HEK293T (cell line): ENCODE data around the gene FNTB.

ENCODE experiments used
- CTCF ChIA-PET: fragments of 350-600 bp; formaldehyde crosslinking; extraction: SDS; loops from one replicate; lab custom pipeline; 2021; ENCODE audit warnings: antibody characterized with exemption, inconsistent platforms; lab: Yijun Ruan, JAX
- POLR2A ChIA-PET: fragments of 350-600 bp; formaldehyde crosslinking; extraction: SDS; loops from one replicate; lab custom pipeline; 2020; ENCODE audit warnings: antibody characterized with exemption, inconsistent platforms; lab: Yijun Ruan, JAX
- DNase-seq: peaks from one replicate; pipeline ENCODE4 v3.0.0; 2012; ENCODE audit warnings: mixed read lengths; ENCODE audit errors: extremely low spot score
- ARNT ChIP-seq: fragments of 450-650 bp; IDR thresholded peaks from 2 replicates; pipeline ENCODE4 v1.6.1; 2017; ENCODE audit warnings: mild to moderate bottlenecking
- BHLHE40 ChIP-seq: fragments of 450-650 bp; IDR thresholded peaks from 2 replicates; pipeline ENCODE4 v1.6.1; 2016; ENCODE audit warnings: mild to moderate bottlenecking, moderate library complexity, borderline replicate concordance
- CTBP1 ChIP-seq: fragments of 450-650 bp; IDR thresholded peaks from 2 replicates; pipeline ENCODE4 v1.6.1; 2016; ENCODE audit warnings: borderline replicate concordance
- ELF4 ChIP-seq: fragments of 450-650 bp; IDR thresholded peaks from 2 replicates; pipeline ENCODE4 v1.6.1; 2017; ENCODE audit warnings: antibody characterized with exemption
- FOXA1 ChIP-seq: fragments of 450-650 bp; IDR thresholded peaks from 2 replicates; pipeline ENCODE4 v1.6.1; 2016; ENCODE audit warnings: mild to moderate bottlenecking
- FOXK2 ChIP-seq: fragments of 450-650 bp; IDR thresholded peaks from 2 replicates; pipeline ENCODE4 v1.6.1; 2016; ENCODE audit warnings: mild to moderate bottlenecking
- FOXM1 ChIP-seq: fragments of 450-650 bp; IDR thresholded peaks from 2 replicates; pipeline ENCODE4 v1.6.1; 2017; ENCODE audit warnings: mild to moderate bottlenecking, borderline replicate concordance
- HDGF ChIP-seq: fragments of 450-650 bp; IDR thresholded peaks from 2 replicates; pipeline ENCODE4 v1.6.1; 2017; ENCODE audit warnings: antibody characterized with exemption, borderline replicate concordance
- L3MBTL2 ChIP-seq: fragments of 450-650 bp; conservative IDR thresholded peaks from 2 replicates; pipeline ENCODE4 v1.6.1; 2016; ENCODE audit warnings: mild to moderate bottlenecking
- LEF1 ChIP-seq: fragments of 450-650 bp; IDR thresholded peaks from 2 replicates; pipeline ENCODE4 v1.6.1; 2017; ENCODE audit warnings: mild to moderate bottlenecking, borderline replicate concordance
- NFRKB ChIP-seq: fragments of 450-650 bp; IDR thresholded peaks from 2 replicates; pipeline ENCODE4 v1.6.1; 2016; ENCODE audit warnings: mild to moderate bottlenecking, moderate library complexity
- PKNOX1 ChIP-seq: fragments of 450-650 bp; IDR thresholded peaks from 2 replicates; pipeline ENCODE4 v1.6.1; 2016
- SP1 ChIP-seq: fragments of 450-650 bp; IDR thresholded peaks from 2 replicates; pipeline ENCODE4 v1.6.1; 2017
- SUZ12 ChIP-seq: fragments of 450-650 bp; IDR thresholded peaks from 2 replicates; pipeline ENCODE4 v1.6.1; 2016; ENCODE audit warnings: mild to moderate bottlenecking
- TARDBP ChIP-seq: fragments of 450-650 bp; IDR thresholded peaks from 2 replicates; pipeline ENCODE4 v1.6.1; 2016
- ZNF384 ChIP-seq: fragments of 450-650 bp; IDR thresholded peaks from 2 replicates; pipeline ENCODE4 v1.6.1; 2016

Gene FNTB

GRCh38 chr14:64956697-64957406, 29.8 kb upstream of the FNTB start:
- CTCF ChIA-PET, result interaction anchor here (0.5 to 1.6 kb wide), 2 partner anchors 21 to 63 kb away, joined by 3 to 5 read pairs; no protein-coding TSS in a partner anchor
- POLR2A ChIA-PET, result interaction anchor here (0.8 kb wide), 1 partner anchor 11 kb away, joined by 3 read pairs; no protein-coding TSS in a partner anchor
- TF ChIP-seq ARNT, result no peak
- no peak for TF ChIP-seq LEF1
- no peak for TF ChIP-seq FOXK2
- TF ChIP-seq FOXA1, result no peak
- TF ChIP-seq SUZ12, result no peak
- TF ChIP-seq SP1, result no peak
- no peak for TF ChIP-seq PKNOX1
- TF ChIP-seq ZNF384, result no peak
- TF ChIP-seq ELF4, result no peak
- no peak for TF ChIP-seq HDGF
- no peak for TF ChIP-seq L3MBTL2
- no peak for TF ChIP-seq CTBP1
- TF ChIP-seq FOXM1, result no peak
- TF ChIP-seq BHLHE40, result no peak
- no peak for TF ChIP-seq NFRKB
- DNase-seq, result no peak

GRCh38 chr14:64958201-64958600, 28.5 kb upstream of the FNTB start:
- DNase-seq, result no peak
- CTCF ChIA-PET, result no interaction called here
- no peak for TF ChIP-seq LEF1
- no peak for TF ChIP-seq SP1
- POLR2A ChIA-PET, result interaction anchor here (0.7 kb wide), 1 partner anchor 12 kb away, joined by 3 read pairs; no protein-coding TSS in a partner anchor

- no peak for DNase-seq
- ChIA-PET CTCF (no interaction called here), POLR2A (no interaction called here)
- no peak for TF ChIP-seq NFRKB
- TF ChIP-seq SUZ12, result no peak
- TF ChIP-seq ZNF384, result no peak
- TF ChIP-seq SP1, result no peak
- TF ChIP-seq FOXA1, result no peak
- no peak for TF ChIP-seq HDGF
- no peak for TF ChIP-seq FOXK2
- TF ChIP-seq PKNOX1, result no peak
- TF ChIP-seq LEF1, result no peak
Measured at GRCh38 chr14:64958743-64959142, 28.0 kb upstream of the FNTB start.

GRCh38 chr14:64960762-64961276, 25.9 kb upstream of the FNTB start:
- TF ChIP-seq SP1 (no peak), L3MBTL2 (no peak), HDGF (no peak), ARNT (no peak), FOXK2 (no peak), NFRKB (no peak), FOXM1 (no peak), TARDBP (no peak), ZNF384 (no peak), ELF4 (no peak), PKNOX1 (no peak), LEF1 (no peak), SUZ12 (no peak), CTBP1 (no peak), BHLHE40 (no peak), FOXA1 (no peak)
- CTCF ChIA-PET, result no interaction called here
- peak; percentile 23 for DNase-seq
- POLR2A ChIA-PET, result interaction anchor here (2.3 kb wide), 1 partner anchor 26 kb away, joined by 9 read pairs; the partner anchor contains the start of gene FNTB

GRCh38 chr14:64963611-64964010, 23.1 kb upstream of the FNTB start:
- CTCF ChIA-PET, result interaction anchor here (0.6 kb wide), 1 partner anchor 78 kb away, joined by 4 read pairs; no protein-coding TSS in a partner anchor
- POLR2A ChIA-PET, result no interaction called here
- no peak for DNase-seq
- no peak for TF ChIP-seq FOXA1
- no peak for TF ChIP-seq FOXK2

GRCh38 chr14:64965356-64966000, 21.2 kb upstream of the FNTB start:
- TF ChIP-seq SP1 (no peak), CTBP1 (no peak), TARDBP (no peak), NFRKB (no peak), FOXK2 (no peak), ARNT (no peak), L3MBTL2 (no peak), PKNOX1 (no peak), LEF1 (no peak)
- POLR2A ChIA-PET, result no interaction called here
- no peak for DNase-seq
- CTCF ChIA-PET, result interaction anchor here (0.7 to 1.6 kb wide), 2 partner anchors 54 to 142 kb away, joined by 4 read pairs; no protein-coding TSS in a partner anchor
